LNCaP clone FGC (cell line): Measurements from ENCODE around the gene CDC42EP4.

Source experiments
- DNase-seq: peaks from one replicate; pipeline ENCODE4 v3.0.0-alpha.2; 2011; ENCODE audit warnings: low read depth
- H3K4me3 ChIP-seq: 2 replicates; pipeline ENCODE4 v1.5.1; 2011; ENCODE audit warnings: mild to moderate bottlenecking, low read depth, low read length, control low read depth
- TF ChIP-seq, protein P1 (sequence below): IDR thresholded peaks from 2 replicates; pipeline ENCODE4 v1.5.1; 2012; ENCODE audit warnings: mild to moderate bottlenecking; ENCODE audit not compliant: control insufficient read depth, insufficient read depth; ENCODE audit errors: extremely low read depth

The CDC42EP4 gene

DNA sequence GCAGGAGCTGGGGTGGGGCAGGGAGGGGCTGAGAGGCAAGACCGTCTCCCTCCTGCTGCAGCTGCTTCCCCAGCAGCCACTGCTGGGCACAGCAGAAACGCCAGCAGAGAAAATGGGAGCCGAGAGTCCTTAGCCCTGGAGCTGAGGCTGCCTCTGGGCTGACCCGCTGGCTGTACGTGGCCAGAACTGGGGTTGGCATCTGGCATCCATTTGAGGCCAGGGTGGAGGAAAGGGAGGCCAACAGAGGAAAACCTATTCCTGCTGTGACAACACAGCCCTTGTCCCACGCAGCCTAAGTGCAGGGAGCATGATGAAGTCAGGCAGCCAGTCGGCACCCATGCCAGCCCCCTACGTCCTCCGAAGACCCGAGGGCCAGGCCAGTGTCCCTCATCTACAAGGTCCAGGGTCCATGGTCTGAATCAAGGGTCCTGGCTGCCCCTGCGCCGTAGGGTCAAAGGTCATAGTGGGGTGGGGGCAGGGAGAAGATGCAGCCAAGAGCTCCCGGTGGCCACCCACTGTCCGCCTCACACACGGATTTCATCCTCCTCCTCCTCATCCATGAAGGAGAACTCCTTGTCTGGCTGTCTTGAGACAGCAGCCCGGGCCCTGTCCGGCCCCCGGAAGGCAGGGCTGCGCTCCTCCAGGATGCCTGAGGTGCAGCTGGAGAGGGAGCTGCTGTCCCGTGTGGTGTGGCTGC is 26.7 kb downstream of the CDC42EP4 start:
- H3K4me3 ChIP-seq = no peak overlapping the region
- TF ChIP-seq, protein P1, sequence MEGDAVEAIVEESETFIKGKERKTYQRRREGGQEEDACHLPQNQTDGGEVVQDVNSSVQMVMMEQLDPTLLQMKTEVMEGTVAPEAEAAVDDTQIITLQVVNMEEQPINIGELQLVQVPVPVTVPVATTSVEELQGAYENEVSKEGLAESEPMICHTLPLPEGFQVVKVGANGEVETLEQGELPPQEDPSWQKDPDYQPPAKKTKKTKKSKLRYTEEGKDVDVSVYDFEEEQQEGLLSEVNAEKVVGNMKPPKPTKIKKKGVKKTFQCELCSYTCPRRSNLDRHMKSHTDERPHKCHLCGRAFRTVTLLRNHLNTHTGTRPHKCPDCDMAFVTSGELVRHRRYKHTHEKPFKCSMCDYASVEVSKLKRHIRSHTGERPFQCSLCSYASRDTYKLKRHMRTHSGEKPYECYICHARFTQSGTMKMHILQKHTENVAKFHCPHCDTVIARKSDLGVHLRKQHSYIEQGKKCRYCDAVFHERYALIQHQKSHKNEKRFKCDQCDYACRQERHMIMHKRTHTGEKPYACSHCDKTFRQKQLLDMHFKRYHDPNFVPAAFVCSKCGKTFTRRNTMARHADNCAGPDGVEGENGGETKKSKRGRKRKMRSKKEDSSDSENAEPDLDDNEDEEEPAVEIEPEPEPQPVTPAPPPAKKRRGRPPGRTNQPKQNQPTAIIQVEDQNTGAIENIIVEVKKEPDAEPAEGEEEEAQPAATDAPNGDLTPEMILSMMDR = no peak
- no peak for DNase-seq

DNA sequence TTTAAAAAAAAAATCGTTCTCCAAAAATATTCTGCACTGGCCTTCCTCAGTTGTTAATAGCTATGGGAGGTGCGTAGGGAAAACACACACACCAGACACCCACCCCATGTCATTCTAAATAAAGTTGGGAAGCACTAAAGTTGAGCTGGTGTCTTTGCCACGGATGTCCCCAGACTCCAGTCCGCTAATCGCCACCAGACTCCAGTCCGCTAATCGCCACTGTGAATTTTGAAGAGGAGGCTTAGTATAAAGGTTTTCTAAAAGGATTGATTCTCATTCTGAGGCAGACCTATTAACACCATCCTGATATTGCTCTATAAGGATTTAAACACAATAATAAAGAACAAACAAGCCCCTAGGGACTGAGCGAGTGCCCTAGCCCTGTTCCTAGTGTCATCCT is 27.4 kb downstream of the CDC42EP4 start:
- TF ChIP-seq, protein P1 = no peak
- DNase-seq = no peak
- no peak overlapping the region for H3K4me3 ChIP-seq

DNA sequence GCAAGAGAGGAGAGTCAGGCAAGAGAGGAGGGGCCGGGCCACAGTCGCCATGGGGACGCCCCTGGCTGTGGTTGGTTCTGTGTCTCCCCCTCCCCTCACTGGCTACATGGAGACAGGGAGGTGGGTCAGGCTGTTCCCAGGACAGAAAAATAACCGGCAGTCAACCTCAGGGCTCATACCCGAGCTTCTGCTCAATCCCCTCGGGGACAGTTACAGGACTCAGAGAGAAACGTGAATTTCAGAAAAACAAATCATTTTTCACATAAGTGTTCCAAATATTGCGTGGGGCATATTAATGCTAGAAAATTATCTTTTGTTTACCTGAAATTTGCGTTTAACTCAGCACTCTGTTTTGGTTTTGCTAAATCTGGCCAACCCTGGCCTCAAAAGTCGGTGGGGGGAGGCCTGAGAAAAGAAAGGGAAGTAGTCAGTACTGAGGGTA is 27.9 kb downstream of the CDC42EP4 start:
- H3K4me3 ChIP-seq = no peak overlapping the region
- DNase-seq = no peak
- TF ChIP-seq, protein P1 = no peak

DNA sequence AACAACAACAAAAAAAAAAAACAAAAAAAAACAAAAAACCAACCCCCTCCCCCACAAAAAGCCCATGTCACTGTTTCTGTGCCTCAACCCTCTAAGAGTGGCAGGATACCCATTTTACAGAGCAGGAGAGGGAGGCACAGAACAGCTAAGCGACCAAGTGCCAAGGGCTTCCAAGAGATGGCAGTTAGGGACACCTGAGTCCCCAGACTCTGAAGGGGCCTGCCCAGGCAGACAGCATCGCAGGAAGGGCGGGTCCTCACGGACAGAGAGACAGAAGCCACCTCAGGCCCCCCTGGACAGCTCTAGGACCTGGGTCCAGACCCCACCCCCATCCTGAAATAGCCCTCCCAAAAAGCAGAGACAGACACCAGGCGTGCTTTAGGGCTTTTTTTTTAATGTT is 28.6 kb downstream of the CDC42EP4 start:
- no peak overlapping the region for H3K4me3 ChIP-seq
- DNase-seq = no peak
- TF ChIP-seq, protein P1 = no peak

DNA sequence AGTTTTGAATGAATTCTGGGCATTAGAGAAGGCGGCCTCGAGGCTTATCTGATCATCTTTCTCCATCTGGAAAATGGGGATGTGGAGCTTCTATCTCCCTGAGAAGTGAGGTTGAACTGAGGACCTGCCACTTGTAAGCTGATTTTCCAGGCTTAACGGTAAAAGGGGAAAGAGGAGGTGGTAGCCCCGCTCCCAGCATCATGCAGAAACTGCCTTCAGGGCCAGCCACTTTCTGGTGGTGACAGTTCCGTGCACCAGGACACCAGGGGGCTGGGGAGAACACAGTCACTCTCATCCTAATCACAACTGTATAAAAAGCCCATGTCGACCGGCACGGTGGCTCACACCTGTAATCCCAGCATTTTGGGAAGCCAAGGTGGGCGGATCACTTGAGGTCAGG is 29.2 kb downstream of the CDC42EP4 start:
- no peak for DNase-seq
- no peak overlapping the region for H3K4me3 ChIP-seq
- TF ChIP-seq, protein P1 = no peak

DNA sequence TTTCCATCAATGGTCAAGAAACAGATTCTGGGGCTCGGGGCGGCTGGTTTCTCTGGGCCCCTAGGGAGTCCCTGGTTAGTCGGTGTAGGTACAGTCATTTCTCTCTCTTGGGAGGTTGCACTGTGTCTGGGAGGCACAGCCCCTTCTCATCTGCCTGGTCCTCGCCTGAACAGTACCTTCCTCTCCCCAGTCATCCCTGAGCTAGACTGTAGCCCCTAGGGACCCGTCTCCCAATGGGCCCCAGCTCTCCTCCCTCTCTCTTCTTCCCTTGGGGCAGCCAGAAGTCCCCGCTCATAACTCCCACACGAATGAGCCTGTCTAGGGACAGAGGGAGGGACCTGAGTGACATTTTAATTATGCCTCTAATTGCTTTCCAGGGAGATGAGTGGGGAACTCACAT is 29.9 kb downstream of the CDC42EP4 start:
- no peak for DNase-seq
- H3K4me3 ChIP-seq = no peak overlapping the region
- TF ChIP-seq, protein P1 = no peak

GRCh38 chr17:73280191-73280590 is 31.6 kb downstream of the CDC42EP4 start:
- no peak for DNase-seq
- no peak overlapping the region for H3K4me3 ChIP-seq
- TF ChIP-seq, protein P1 = no peak
